ENCODE data around the gene DLX6.

- TF ChIP-seq, protein P1, sequence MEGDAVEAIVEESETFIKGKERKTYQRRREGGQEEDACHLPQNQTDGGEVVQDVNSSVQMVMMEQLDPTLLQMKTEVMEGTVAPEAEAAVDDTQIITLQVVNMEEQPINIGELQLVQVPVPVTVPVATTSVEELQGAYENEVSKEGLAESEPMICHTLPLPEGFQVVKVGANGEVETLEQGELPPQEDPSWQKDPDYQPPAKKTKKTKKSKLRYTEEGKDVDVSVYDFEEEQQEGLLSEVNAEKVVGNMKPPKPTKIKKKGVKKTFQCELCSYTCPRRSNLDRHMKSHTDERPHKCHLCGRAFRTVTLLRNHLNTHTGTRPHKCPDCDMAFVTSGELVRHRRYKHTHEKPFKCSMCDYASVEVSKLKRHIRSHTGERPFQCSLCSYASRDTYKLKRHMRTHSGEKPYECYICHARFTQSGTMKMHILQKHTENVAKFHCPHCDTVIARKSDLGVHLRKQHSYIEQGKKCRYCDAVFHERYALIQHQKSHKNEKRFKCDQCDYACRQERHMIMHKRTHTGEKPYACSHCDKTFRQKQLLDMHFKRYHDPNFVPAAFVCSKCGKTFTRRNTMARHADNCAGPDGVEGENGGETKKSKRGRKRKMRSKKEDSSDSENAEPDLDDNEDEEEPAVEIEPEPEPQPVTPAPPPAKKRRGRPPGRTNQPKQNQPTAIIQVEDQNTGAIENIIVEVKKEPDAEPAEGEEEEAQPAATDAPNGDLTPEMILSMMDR (IDR thresholded peaks at IDR 0.05) = no peak
- TF ChIP-seq POLR2A (IDR thresholded peaks at IDR 0.05) (no peak), EP300 (IDR thresholded peaks at IDR 0.05) (no peak), POLR2AphosphoS5 (IDR thresholded peaks at IDR 0.05) (no peak)
These were observed 20.8 kb downstream of the DLX6 start for GRCh38 chr7:97025983-97026714.
